ENCODE results near the gene FHOD3.

Gene FHOD3

GRCh38 chr18:36675542-36675941 lies 378.0 kb downstream of the FHOD3 start:
- no peak overlapping the region for H3K27ac ChIP-seq (ENCODE audit: extremely low read depth, low read depth, low read length)
- CTCF ChIA-PET = interaction anchor here (0.6 to 2.1 kb wide), 2 partner anchors 13 to 130 kb away, joined by 3 to 8 read pairs; no protein-coding TSS in a partner anchor
- H3K4me1 ChIP-seq (ENCODE audit: control insufficient read depth, insufficient read depth, low read length) = no peaks in the 10 kb centered on the region; the same call in 1 of the 2 replicates
- H3K36me3 ChIP-seq (ENCODE audit: control insufficient read depth in 2 of 2, insufficient read depth in 1 of 2, low read length in 2 of 2) = no peaks in the 10 kb centered on the region; a peak in 1 of 3 replicates
- no peak overlapping the region for H3K4me3 ChIP-seq (ENCODE audit: low read depth, low read length)
- no peaks in the 10 kb centered on the region for H3K9me3 ChIP-seq (ENCODE audit: control insufficient read depth, insufficient read depth, low read depth, low read length)
- POLR2A ChIA-PET = no interaction called here
- no peak for TF ChIP-seq HOXA7 (CRISPR knock-in tag; IDR thresholded peaks at IDR 0.05; ENCODE audit: borderline replicate concordance)
- TF ChIP-seq RBAK (tag by site-specific recombination; IDR thresholded peaks at IDR 0.05) = no peak
- TF ChIP-seq PATZ1 (tag by site-specific recombination; IDR thresholded peaks at IDR 0.05) = no peak
- TF ChIP-seq KLF16 (tag by site-specific recombination; IDR thresholded peaks at IDR 0.05) = no peak
- no peak for TF ChIP-seq ZNF148 (tag by site-specific recombination; IDR thresholded peaks at IDR 0.05; ENCODE audit: borderline replicate concordance)
- no peak for TF ChIP-seq PRDM1 (tag by site-specific recombination; IDR thresholded peaks at IDR 0.05)
- TF ChIP-seq ZNF518A (tag by site-specific recombination; conservative IDR thresholded peaks at IDR 0.05; ENCODE audit: low read depth) = no peak
- no peak for TF ChIP-seq YY2 (tag by site-specific recombination; IDR thresholded peaks at IDR 0.05)
- no peak for TF ChIP-seq KLF1 (tag by site-specific recombination; IDR thresholded peaks at IDR 0.05)
- no peak for TF ChIP-seq ZNF521 (tag by site-specific recombination; IDR thresholded peaks at IDR 0.05)
- TF ChIP-seq ZNF792 (tag by site-specific recombination; IDR thresholded peaks at IDR 0.05) = no peak
- TF ChIP-seq ZBTB8A (tag by site-specific recombination; IDR thresholded peaks at IDR 0.05) = no peak
- TF ChIP-seq ZBTB49 (tag by site-specific recombination; IDR thresholded peaks at IDR 0.05; ENCODE audit: low read depth) = no peak
- TF ChIP-seq ZNF677 (tag by site-specific recombination; IDR thresholded peaks at IDR 0.05) = no peak
- no peak for TF ChIP-seq ZNF423 (tag by site-specific recombination; IDR thresholded peaks at IDR 0.05)
- no peak for TF ChIP-seq ZNF561 (tag by site-specific recombination; IDR thresholded peaks at IDR 0.05; ENCODE audit: borderline replicate concordance)
- TF ChIP-seq ZNF416 (tag by site-specific recombination; IDR thresholded peaks at IDR 0.05) = no peak
- no peak for TF ChIP-seq ZSCAN23 (tag by site-specific recombination; IDR thresholded peaks at IDR 0.05)
